ENCODE results near the gene DAB2IP.

The DAB2IP gene

GRCh38 chr9:121763561-121764370, 112.3 kb downstream of the DAB2IP start:
- no peak for DNase-seq (ENCODE audit: low spot score)

DNA sequence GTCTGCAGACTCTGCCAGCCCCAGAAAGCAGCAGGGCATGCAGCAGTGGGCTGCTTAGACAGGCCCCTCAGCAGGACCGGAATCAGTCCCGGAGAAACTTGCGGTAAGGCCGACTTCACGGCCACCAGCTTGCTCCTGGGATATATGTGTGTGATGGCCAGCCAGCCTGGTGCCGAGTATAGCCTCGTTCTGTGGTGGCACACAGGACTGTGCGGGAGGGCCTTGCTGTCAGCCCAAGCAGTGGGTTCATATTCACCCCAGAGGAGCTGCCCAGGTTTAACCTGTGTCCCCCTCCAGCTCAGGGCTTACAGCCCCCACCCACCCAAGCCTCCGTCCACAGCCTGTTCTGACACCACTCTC, 112.9 kb downstream of the DAB2IP start:
- DNase-seq (ENCODE audit: low spot score): no peak

DNA sequence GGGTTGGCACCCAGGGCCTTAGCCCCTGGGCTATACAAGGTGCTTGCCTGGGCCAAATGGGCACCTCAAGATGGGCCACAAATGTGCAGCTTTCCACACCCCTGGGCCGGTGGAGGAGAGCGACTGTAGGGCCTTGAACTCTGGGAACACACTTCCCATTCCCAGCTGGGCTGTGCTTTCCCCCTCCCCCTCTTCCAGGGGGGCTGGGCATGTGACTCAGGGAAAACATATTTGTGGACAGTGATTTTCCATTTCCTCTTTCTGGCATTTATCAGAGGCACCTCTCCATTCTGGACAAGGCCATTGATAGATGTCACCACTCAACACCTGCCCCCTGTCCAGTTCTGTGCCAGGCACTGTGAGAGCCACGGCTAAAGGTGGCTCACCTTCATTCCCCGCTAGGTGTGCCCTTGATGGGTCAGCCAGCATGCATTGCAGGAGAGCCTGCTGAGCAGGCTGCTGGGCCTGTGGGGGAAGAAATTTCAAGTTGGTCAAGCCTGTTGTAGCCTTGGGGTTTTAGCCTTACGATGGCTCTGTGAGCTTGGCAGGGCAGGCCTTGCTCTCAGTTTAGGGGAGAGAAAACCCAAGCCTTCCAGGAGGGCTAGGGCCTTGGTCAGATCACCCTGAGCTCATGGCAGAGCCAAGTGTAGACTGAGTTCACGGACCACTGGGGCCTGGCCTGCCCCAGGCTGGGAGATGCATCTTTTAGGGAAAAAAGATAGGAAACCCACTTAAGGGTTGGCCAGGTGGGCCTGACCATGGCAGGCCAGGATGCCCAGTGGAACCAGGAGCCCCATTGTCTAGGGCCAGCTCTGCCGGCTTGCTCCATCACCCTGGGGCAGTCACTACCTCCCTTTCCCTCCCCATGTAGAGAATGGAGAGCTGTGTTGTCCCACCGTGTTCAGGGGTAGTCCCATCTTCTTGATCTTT, 113.9 kb downstream of the DAB2IP start:
- DNase-seq (ENCODE audit: low spot score): peak; percentile 52

- no peak for DNase-seq (ENCODE audit: low spot score)
These were observed 114.7 kb downstream of the DAB2IP start for GRCh38 chr9:121766081-121766683.

GRCh38 chr9:121767171-121767769, 115.8 kb downstream of the DAB2IP start:
- DNase-seq (ENCODE audit: low spot score): no peak

GRCh38 chr9:121768416-121769015, 117.1 kb downstream of the DAB2IP start:
- no peak for DNase-seq (ENCODE audit: low spot score)

- DNase-seq (ENCODE audit: low spot score): no peak
These were observed 118.5 kb downstream of the DAB2IP start for GRCh38 chr9:121769939-121770338.

- DNase-seq (ENCODE audit: low spot score): no peak
These were observed 119.2 kb downstream of the DAB2IP start for GRCh38 chr9:121770415-121771273.

GRCh38 chr9:121771418-121771817, 120.0 kb downstream of the DAB2IP start:
- DNase-seq (ENCODE audit: low spot score): no peak

DNA sequence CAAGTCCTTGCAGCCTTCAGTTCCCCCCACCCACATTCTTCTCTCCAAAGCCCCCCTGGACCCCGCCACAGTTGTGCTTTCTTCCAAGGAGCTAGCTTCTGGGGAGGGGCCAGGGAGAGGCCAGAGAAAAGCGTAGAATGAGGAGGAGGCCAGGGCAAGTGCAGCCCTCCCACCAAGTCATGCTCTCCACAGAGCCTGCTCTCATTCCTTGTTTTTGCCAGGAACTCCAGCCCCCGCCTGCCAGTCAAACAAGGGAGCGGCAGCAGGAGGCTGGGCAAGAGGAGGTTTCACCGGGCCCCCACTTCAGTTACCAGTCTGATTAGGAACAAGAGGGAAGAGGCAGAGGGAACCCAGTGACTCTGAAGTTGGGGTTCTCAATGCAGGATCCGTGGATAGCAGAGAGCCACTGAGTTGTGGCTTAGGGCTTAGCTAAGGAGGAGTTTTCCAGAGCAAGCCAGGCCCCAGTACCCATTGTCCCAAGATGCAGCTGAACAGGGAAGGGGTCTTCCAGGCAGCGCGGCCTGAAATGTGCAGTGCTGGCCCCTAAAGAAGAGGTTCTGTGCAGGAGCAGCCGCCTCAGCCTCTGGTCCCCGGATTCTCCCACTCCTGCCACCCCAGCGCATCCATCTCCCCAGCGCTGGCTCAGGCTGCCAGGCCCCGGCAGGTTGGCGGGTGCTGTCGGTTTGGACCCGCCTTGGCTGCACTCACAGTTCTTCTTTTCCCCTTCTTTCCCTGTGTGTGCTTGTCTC, 120.6 kb downstream of the DAB2IP start:
- no peak for DNase-seq (ENCODE audit: low spot score)

- DNase-seq (ENCODE audit: low spot score): no peak
These were observed 121.3 kb downstream of the DAB2IP start for GRCh38 chr9:121772600-121773285.

DNA sequence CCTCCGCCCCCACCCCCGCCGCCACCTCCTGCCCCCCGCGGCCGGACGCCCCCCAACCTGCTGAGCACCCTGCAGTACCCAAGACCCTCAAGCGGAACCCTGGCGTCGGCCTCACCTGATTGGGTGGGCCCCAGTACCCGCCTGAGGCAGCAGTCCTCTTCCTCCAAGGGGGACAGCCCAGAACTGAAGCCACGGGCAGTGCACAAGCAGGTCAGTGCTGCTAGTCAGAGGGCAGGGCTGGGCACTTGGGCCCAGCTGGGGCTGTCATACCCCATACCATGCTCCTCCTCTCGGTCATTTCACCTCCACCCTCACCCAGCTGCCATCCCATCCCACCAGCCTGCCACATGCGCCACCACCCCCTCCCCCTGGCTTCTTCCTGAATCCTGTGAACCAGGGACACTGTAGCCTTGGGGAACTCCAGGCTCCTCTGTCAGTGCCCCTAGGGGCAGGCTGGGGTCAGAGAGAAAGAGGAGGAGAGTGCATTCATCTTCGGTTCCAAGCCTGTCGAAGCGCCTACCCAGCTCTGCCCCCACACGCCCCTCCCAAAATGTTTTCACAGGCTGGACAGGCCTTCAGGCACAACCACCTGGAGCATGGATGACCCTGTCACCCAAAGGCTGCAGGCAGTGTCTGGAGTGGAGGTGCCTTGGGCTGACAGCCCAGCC, 122.0 kb downstream of the DAB2IP start:
- DNase-seq (ENCODE audit: low spot score): no peak

DNA sequence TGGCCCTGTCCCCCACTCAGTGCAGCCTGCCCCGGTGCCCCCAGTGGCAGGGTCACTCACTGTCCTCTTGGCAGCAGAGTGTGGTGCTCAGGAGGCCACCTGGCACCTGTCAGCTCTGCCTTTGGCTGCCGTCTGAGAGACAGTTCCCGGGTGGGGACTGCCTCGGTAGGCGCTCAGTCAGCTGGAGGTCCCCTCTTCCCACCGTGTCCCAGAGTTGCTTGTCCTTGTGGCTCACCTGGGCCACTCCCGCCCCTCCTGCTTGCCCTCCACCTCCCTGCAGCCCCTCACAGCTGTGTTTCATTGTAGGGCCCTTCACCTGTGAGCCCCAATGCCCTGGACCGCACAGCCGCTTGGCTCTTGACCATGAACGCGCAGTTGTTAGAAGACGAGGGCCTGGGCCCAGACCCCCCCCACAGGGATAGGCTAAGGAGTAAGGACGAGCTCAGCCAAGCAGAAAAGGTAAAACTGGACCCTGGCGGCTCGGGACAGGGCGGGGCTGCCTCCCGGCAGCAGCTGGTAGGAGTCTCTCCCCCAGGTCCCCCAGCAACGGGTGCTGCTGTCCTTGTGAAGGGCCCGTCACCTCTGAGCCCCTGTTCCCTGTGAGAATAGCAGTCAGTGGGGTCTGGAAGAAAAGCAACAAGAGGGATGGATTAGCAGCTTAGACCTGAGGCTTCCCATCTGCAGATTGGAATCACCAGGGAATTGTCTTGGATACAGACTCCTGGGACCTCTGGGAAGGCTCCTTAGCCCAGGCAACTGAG, 122.7 kb downstream of the DAB2IP start:
- no peak for DNase-seq (ENCODE audit: low spot score)

GRCh38 chr9:121774715-121775613, 123.5 kb downstream of the DAB2IP start:
- no peak for DNase-seq (ENCODE audit: low spot score)

DNA sequence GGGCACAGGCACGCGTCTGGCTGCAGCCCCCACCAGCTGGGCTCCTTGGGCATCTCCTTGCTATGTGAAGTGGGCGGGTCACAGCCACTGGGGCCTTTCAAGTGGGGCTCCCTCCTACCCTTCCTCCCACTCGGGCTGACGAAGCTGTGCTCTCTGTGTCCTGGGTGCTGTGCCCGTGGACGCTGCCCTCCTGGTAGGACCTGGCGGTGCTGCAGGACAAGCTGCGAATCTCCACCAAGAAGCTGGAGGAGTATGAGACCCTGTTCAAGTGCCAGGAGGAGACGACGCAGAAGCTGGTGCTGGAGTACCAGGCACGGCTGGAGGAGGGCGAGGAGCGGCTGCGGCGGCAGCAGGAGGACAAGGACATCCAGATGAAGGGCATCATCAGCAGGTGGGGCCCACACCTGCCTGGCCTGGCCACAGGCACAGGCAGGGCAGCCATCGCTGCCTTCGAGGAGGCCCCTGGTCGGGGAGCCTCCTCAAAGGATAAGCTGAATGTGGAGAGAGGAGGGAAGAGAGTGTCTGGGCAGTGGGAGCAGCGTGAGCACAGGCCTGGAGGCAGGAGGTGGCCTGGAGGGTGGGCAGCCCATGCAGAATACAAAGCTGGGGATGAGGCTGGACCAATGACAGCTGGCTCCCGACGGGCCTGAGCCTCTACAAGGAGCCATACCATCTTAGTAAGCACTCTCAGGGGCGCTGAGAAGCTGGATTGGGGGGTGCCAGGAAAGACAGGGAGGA, 124.7 kb downstream of the DAB2IP start:
- DNase-seq (ENCODE audit: low spot score): no peak
